Suppressor macrophage (primary cell): ENCODE measurements around the gene BST1.

ENCODE experiments used
- DNase-seq, 4 experiments: peaks; one replicate each; pipeline ENCODE4 v3.0.0-alpha.2; 2020 to 2022
- total RNA-seq, 17 experiments: gene quantifications; one replicate each; lab custom pipeline; 2026; ENCODE audit warnings: mixed read lengths in 6 of 17, inconsistent platforms in 3 of 17; lab: John Stamatoyannopoulos, UW

Gene BST1, protein sequence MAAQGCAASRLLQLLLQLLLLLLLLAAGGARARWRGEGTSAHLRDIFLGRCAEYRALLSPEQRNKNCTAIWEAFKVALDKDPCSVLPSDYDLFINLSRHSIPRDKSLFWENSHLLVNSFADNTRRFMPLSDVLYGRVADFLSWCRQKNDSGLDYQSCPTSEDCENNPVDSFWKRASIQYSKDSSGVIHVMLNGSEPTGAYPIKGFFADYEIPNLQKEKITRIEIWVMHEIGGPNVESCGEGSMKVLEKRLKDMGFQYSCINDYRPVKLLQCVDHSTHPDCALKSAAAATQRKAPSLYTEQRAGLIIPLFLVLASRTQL
- total RNA-seq = 10.3 to 37.5 (median 23.0) reads per million in 17 experiments

DNA sequence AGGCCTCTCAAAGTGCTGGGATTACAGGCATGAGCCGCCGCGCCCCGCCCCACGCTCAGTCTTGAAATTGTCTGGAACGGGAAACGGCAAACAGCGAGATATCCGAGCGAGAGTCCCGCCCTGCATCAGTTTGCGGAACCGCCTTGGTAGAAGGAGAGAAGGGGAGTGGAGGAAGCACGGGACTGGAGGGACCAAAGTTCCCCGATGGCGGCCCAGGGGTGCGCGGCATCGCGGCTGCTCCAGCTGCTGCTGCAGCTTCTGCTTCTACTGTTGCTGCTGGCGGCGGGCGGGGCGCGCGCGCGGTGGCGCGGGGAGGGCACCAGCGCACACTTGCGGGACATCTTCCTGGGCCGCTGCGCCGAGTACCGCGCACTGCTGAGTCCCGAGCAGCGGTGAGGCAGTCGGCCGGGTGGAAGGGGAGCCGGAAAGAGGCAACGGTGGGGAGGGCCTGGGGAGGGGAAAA, at the start of gene BST1:
Gene BST1 (plus strand): TSS at position 125 of the 463 bp plus-strand sequence. CDS start 80 bp downstream, at position 205.
- peak; percentile 89 to 93 (median 92) for DNase-seq

DNA sequence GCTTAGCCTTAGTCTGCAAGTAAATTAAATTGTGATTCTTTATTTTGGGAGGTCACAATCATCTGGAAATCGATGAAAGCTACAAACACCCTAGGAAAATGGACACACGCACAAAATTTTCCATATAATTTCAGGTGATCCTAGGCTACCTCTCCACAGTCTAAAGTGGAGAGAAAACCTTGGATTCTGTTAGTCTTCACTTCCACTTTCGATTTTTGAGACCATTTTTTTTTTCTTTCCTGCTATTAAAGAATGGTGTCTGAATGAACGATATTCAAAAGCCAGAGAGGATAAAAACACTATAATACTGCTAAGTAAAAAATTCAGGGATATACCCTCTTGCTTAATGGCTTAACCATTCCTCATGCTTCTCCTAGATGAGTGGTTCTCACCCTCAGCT, 49.4 kb upstream of the BST1 start:
- no peak for DNase-seq

DNA sequence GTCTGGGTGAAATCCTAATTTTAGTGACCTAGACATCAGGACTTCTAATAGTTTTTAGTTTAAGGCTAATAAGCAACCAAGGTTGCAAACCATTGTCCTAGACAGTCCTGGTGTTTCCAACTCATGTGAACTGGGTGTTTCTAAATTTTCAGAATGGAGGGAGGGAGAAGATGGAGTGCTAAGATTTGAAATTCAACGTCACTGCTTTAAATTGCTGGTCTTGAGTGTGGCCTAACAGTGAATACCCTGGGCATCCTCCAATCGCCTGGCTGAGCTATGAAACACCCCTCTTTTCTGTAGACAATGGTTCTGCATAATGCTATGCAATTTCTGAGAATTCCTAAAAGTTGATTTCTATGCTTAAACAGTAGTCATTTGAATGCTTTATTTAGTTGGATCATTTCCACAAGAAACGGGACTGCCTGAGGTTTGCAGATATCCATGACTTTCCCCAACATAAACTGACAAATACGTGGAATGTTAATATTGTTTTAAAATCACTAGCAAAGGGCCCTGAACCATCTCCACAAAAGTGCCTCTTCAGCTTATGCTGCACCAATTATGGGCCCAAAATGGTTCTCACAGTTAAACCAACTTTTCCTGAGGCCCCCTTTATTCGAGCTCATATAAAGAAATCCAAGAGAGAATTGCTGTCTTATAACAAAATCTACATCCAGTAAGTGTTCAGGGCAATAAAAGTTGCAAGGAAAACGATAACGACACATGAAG, 48.8 kb upstream of the BST1 start:
- peak; percentile 24 to 61 (median 50) for DNase-seq

DNA sequence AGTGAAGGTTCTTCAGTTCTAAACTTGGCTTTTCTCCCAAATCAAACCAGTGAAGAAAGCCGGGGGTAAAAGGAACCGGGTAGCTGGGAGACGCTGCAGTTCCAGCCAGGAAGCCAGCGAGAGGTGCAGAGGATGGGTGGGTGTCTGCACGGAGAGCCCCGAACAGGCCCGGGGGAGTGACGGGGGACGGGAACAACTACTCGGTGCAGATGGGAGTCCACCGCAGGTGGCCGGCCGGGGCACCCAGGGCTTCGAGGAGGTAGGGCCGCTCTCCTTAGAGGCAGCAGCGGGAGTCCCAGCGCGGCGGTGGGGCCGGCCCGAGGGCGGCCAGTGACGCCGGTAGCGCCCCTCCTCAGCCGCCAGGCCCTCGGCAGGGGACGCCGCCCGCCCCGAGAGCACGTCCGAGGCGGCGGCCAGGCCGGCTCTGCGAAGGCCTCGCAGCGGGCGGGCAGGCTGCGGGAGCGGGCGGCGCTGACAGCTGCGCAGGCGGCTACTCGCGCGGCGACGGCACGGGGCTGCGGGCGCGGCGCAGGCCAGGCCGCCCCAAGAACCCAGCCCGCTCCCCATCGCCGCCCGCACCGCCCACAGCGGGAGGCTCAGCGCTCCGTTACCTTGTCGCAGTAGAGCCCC, 48.2 kb upstream of the BST1 start:
- peak; percentile 42 to 68 (median 56) for DNase-seq

DNA sequence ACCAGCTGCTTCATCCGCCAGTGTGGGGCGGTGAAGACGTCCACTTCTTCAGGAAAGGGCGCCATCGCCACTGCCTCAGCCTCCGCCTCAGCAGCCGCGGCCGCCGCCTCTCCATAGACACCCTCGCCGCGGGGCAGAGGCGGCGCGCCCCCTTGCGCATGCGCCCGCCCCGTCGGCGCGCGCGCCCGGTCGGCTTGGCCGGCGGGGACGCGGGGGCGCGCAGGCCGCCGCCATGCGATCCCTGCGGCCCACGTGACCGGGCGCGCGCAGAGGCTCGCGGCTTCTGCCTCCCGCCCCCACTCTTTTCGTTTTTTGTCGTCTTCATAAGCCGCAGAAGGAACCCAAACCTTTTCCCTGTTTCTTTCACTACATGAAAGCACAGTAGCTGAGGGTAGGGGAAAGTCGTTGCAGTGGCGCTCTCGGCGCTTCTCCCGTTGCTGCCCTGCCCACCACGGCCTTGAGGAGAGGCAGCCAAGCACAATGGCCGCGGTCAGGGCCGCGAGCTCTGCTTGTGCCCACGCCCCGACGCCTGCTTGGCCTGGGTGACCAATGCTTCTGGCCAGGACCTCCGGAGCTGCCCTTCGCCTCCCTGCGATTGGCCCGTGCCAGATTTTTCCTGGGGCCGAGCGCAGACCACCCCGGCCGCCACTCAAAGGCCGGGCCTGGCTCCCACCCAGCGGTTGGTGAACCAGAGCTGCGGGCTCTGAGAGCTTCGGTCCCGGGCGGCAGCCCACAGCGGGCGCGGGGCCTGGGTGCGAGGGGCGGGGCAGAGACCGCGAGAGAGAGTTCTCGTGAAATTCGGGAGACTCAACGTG, 47.4 kb upstream of the BST1 start, which contains the start of gene FBXL5:
Gene FBXL5 (minus strand): TSS at position 135 of the 815 bp plus-strand sequence. CDS start 70 bp downstream, at position 65.
- peak; percentile 93 to 99 (median 96) for DNase-seq

DNA sequence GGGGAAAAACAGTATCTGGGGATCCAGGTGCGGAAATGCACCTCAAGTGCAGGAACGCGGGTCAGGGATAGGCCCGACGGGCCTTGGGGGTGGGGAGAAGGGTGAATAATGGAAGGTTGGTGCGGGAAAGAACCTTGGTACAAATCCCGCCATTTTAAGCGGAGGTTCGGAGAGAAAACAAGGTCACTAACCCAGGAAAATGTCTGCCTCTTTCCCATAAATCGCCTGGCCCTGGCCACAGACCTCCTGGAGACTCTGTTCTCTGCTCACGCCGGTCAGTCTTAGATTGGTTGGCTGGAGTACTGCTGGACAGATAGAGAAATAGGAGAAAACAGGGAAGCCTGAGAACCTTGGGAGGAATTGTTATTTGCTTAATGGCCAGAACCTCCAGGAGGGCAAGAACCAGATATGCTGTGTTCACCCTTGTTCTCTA, 46.8 kb upstream of the BST1 start:
- no peak for DNase-seq

DNA sequence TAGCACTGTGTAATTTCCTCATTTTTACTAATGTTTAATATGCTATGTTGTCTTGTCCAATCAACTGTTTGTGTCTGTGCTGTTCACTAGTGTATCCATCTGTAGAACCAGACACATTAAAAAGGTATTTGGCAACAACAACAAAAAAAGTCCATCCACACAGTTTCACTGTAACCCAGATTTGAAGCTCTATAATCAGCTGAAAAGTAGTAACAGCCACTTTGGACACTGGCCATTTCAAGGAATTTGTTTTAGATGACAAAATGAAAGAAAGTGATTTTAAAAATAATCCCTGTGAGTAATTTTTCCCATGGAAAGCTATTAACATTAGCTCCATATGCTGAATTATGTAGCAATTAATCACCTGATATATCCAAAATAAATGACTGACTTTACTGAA, 45.5 kb upstream of the BST1 start:
- no peak for DNase-seq

DNA sequence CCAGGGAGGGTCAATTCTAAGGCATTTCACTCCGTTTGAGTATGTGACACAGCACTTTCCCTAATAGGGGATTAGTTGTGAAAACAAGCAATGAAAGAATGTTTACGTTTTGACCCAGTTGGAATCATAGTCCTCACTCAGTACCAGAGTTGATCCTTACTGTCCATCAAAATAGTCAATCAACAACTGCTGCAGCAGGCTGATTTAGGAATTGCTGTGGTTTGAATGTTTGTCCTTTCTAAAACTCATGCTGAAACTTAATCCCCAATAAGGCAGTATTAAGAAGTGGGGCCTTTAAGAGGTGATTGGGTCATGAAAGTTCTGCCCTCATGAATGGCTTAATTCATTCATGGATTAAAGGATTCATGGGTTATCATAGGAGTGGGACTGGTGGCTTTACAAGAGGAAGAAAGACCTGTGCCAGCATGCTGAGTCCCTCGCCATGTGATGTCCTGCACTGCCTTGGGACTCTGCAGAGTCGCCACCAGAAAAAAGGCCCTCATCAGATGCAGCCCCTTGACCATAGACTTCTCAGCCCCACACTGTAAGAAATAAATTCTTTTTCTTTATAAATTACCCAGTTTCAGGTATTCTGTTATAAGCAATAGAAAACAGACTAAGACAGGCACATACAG, 44.6 kb upstream of the BST1 start:
- peak in 3 of 4 experiments; percentile 35 to 55 (median 39) for DNase-seq

DNA sequence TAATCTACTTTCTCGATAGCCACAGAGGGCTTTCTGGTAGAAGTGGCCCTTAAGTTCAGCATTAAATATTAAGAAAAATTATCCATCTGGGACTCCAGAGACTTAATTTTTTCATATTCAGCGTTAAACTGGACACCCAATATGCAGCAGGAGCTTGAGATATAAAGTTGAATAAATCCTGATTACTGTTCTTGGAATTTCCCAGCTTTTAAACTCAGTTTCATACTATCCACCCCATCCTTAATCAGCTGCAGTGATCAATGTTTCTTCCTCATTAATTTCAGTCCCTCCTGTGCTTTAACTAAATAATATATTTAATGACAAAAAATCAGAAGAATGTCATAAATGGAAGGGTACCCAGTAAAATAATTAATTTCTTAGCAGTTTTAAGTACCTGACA, 44.1 kb upstream of the BST1 start:
- DNase-seq = no peak

DNA sequence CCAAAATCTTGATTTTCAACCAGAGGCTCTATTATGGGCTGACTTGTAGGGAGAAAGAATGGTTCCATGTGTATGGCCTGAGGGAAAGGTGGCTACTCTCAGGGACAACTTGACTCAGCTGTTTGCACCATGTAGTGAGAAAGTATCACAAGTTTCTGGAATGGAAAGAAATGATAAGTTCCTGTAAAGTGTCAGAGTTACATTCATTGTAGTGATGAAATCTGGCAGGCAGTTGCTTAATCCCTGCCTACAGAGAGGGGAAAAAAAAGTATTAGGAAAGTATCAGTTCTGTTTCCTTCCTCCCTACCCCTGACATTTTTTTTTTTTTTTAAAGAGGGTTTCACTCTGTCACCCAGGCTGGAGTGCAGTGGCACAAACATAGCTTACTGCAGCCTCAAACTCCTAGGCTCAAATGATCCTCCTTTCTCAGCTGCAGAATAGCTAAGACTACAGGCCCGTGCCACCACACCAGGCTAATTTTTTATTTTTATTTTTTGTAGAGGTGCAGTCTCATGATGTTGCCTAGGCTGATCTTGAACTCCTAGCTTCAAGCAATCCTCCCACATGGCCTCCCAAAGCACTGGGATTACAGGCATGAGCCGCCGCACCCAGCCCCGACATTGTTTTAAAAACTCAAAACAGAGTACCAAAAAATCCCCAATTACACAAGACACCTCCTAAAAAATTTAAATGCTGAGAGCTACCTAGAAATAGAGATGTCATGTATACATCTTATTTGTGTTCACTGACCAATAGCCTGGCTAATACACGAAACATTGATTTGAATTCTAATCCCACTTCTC, 42.9 kb upstream of the BST1 start:
- DNase-seq = peak; percentile 82 to 97 (median 94)

DNA sequence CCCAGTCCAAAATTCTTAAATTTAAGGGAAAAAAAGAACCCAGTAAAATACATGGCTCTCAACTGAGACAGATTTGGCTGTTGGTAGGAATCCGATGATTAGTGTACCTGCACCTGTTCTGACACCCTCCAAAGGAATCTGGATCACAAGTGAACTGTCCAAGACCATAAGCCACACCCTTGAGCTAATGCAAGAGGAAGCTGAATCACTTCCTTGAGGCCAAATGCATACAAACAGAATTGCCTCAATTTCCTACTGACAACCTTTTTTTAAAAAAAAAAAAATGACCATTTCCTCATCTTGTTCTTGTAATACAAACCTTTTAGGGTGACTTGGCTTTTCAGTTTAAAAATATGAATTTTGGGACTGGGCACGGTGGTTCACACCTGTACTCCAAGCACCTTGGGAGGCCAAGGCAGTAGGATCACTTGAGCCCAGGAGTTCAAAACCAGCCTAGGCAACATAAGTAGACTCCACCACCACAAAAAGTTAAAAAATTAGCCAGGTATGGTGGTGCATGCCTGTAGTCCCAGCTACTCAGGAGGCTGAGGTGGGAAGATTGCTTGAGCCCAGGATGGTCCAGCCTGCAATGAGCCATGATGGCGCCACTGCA, 37.0 kb upstream of the BST1 start:
- DNase-seq = peak; percentile 58 to 90 (median 77)

DNA sequence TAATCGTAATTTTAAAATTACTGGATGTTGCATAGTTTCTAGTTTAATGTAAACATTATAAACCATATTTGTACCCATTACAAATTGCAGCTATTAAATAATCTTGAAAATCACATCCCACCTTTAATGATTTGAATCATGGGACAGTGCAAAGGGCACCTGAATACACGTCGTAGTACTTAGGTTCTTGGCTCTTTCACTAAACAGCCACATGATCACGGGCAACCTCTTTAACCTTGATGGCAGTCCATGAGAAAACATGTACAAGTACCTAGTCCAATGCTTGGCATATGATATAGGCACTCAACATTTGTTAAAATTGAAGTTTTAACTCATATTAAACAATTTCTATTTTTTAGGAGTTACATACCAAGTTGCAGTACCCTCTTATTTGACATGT, 35.9 kb upstream of the BST1 start:
- DNase-seq = no peak

DNA sequence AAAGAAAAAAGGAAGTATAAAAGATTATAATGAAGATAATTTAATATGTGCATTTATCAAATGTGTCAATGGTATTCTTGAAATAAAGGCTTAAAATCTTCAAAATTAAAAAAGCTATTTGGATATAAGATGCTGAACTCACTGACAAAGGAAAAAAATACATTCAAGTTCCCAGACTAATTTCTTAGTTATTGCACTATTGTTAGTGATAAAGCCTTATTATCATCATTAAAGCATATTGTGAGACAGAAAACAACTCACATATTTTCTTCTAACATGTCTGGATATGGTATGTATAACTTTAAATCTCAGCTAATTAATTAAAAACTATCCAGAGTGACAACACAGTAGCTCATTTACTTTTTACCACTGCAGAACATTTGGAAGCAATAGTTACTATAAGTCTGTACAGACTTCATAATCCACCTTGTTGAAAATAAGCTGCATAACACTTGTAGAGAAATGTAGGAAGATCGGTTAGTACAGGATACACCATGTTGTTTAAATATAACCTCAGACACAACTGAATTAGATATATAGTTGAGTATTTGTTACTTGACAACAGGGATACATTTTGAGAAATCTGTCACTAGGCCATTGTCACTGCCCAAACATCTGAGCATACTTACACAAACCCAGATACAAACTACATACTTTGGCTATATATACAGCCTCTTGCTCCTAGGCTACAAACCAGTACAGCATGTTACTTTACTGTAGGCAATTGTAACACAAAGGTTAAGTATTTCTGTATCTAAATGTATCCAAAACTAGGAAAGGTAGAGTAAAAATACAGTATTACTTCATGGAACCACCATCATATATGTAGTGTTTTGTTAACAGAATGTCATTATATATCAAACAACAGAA, 34.1 kb upstream of the BST1 start:
- DNase-seq = no peak

DNA sequence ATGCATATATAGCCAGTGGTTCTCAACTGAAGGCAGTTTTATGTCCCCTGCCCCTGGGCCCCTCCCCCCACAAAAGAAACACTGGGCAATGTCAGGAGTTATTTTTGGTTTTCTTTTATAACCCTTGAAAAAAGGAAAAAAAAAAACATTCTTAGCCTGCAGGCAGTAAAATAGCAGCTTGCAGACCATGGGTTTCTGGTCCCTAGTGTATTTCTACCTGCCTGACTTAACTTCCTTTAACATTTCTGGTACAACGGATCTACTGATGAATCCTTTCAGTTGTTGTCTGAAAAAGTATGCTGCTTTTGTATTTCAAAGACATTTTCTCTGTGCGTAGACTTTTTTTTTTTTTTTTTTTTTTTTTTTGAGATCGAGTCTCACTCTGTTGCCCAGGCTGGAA, 32.3 kb upstream of the BST1 start:
- DNase-seq = no peak

DNA sequence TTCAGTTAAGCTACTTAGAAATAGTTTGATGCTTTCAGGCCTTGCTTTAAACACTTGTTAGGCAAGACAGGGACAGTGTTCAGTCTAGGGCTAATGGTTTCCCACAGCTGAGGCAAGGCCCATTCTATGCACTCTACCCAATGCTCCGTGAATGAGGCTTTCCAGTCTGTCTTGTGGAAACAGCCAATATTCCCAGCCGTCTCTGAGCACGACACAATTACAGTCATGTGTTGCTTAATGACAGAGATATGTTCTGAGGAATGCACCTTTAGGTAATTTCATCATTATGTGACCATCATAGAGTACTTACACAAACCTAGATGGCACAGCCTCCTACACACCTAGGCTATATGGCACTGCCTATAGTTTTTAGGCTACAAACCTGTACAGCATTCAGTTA, 30.8 kb upstream of the BST1 start:
- no peak for DNase-seq

DNA sequence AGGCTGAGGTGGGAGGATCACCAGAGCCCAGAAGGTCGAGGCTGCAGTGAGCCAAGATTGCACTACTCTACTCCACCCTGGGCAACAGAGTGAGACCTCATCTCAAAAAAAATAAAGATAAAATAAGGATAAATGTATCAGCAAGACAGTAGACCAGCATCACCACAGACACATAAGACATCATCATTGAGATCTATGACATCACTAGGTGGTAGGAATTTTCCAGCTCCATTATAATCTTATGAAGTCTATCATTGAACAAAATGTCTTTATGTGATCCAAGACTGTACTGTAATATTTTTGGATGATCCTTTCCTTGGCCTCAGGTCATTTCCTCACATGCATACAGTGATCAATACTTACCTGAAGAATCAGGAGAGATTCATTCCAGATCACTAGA, 29.5 kb upstream of the BST1 start:
- DNase-seq = no peak

DNA sequence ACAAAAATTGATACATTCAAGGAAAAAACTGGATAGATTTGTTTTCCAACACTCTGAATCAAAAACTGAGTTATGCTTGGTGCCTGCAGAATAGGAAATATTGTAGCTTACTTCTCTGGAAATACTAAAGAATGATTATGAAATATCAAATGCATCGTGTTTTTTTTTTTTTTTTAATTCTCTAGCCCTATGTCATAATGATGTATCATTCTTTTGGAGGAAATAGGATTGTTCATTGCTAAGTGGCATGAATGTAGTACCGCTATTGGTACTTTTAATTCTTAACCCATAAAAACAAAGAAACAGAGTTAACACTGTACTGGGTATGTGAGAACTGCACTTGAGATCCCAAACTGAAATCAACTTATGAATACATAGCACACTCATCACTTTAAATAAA, 28.8 kb upstream of the BST1 start:
- peak in 1 of 4 experiments; percentile 38 for DNase-seq

DNA sequence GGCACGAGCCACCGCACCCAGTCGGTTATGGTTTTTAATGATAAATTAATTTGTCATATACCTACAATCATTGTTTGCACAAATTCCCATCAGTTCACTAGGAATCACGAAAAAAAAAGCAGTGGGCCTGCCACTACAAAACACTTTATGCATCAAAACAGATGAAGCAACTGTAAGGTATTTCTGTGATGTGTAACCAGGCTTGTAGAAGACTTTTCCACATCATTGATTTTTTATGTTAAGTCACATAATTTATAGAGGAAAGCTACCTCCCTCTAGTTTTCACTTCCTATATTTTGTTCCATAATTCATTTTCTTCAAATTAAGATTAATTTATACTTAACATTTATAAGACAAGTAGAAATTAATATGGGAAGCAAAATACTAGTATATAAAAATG, 27.9 kb upstream of the BST1 start:
- DNase-seq = no peak

DNA sequence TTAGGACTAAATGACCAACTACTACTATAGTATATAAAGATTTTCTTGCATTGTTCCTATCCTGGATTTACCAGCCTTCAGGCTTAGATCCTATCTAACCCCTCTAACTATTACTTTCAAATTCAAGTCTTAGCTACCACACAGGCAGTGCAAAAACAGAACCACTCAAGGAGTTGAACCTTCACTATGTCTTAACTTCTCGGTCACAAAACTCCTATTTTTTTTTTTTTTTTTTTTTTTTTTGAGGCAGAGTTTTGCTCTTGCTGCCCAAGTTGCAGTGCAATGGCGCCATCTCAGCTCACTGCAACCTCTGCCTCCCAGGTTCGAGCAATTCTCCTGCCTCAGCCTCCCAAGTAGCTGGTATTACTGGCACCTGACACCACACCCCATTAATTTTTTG, 27.5 kb upstream of the BST1 start:
- peak in 3 of 4 experiments; percentile 36 to 55 (median 39) for DNase-seq
